GM12878 (cell line): ENCODE measurements around the gene GP9. TPM values are rescaled to one million over a fixed set of nuclear protein-coding genes. Genes with fewer than 3 reads are reported as not detected.

Source experiments
- ATAC-seq: fragments of 200-7000 bp; cut with Tn5 transposase; 3 replicates; pipeline ENCODE4 v1.9.1; 2020; ENCODE audit warnings: mild to moderate bottlenecking, moderate library complexity
- BruUV-seq: library from RNA; stranded (reverse); fragments of 400-500 nt; replicated peaks from 2 replicates; lab custom pipeline; 2021; lab: Mats Ljungman, UMichigan
- CTCF ChIA-PET: fragments of 300-600 bp; sonication (Branson Sonifier 250); formaldehyde crosslinking; extraction: SDS; loops from one replicate; lab custom pipeline; 2021; ENCODE audit warnings: inconsistent platforms; lab: Yijun Ruan, JAX
- POLR2A ChIA-PET: fragments of 350-600 bp; formaldehyde crosslinking; extraction: SDS; loops from one replicate; lab custom pipeline; 2021; ENCODE audit warnings: inconsistent platforms; lab: Charles Lee
- RAD21 ChIA-PET: fragments of 300-600 bp; sonication (Branson Sonifier 250); formaldehyde crosslinking; loops from one replicate; lab custom pipeline; 2023; ENCODE audit warnings: antibody characterized with exemption; ENCODE audit not compliant: unreplicated experiment; lab: Charles Lee
- SMC1A ChIA-PET: fragments of 300-600 bp; sonication (Branson Sonifier 250); formaldehyde crosslinking; loops from one replicate; lab custom pipeline; 2023; ENCODE audit not compliant: unreplicated experiment, uncharacterized antibody; lab: Charles Lee
- DNase-seq: peaks from one replicate; pipeline ENCODE4 v3.0.0-alpha.2; 2011; ENCODE audit warnings: low read depth, low spot score
- FAIRE-seq: peaks from 3 replicates; lab custom pipeline; 2011; peaks lifted over from hg19 to GRCh38; lab: Jason Lieb, UNC
- H2AFZ ChIP-seq: 2 replicates; pipeline ENCODE4 v1.6.0; 2011; ENCODE audit warnings: low read depth, low read length, control low read depth; ENCODE audit not compliant: control insufficient read depth
- H3K27ac ChIP-seq: 2 replicates; pipeline ENCODE4 v1.5.1; 2011; ENCODE audit warnings: control low read depth; ENCODE audit not compliant: control insufficient read depth, insufficient read depth
- H3K27me3 ChIP-seq, 2 experiments: replicated peaks in 1 of 2; 2 replicates each; pipeline versions ENCODE4 v1.6.0 to v1.6.1; 2011; ENCODE audit warnings: low read length in 1 of 2; ENCODE audit not compliant: control insufficient read depth in 2 of 2, insufficient read depth in 2 of 2
- H3K36me3 ChIP-seq, 2 experiments: 2 replicates each; pipeline ENCODE4 v1.5.1; 2011; ENCODE audit warnings: low read length in 1 of 2; ENCODE audit not compliant: control insufficient read depth in 2 of 2, insufficient read depth in 2 of 2
- H3K4me1 ChIP-seq: 2 replicates; pipeline ENCODE4 v1.6.1; 2011; ENCODE audit warnings: mild to moderate bottlenecking, low read length, moderate library complexity, mixed read lengths; ENCODE audit not compliant: control insufficient read depth, insufficient read depth
- H3K4me2 ChIP-seq: 2 replicates; pipeline ENCODE4 v1.6.0; 2011; ENCODE audit warnings: control low read depth; ENCODE audit not compliant: control insufficient read depth, insufficient read depth
- H3K4me3 ChIP-seq: fragments of 200-600 bp; sonication (generic); 2 replicates; pipeline ENCODE4 v1.5.1; 2016
- H3K79me2 ChIP-seq: 2 replicates; pipeline ENCODE4 v1.6.0; 2011; ENCODE audit warnings: low read length; ENCODE audit not compliant: control insufficient read depth, insufficient read depth
- H3K9ac ChIP-seq: 2 replicates; pipeline ENCODE4 v1.8.0; 2011; ENCODE audit warnings: low read length, control low read depth, mixed read lengths; ENCODE audit not compliant: control insufficient read depth, insufficient read depth
- H3K9me3 ChIP-seq: replicated peaks from 3 replicates; pipeline ENCODE4 v1.5.1; 2011; ENCODE audit warnings: mild to moderate bottlenecking, low read length; ENCODE audit not compliant: control insufficient read depth, insufficient read depth
- H4K20me1 ChIP-seq: 2 replicates; pipeline ENCODE4 v1.6.0; 2011; ENCODE audit not compliant: control insufficient read depth, insufficient read depth
- BMI1 ChIP-seq: fragments of 450-650 bp; IDR thresholded peaks from 2 replicates; pipeline ENCODE4 v1.6.1; 2016; ENCODE audit warnings: mild to moderate bottlenecking, moderate library complexity, borderline replicate concordance
- EP300 ChIP-seq, 2 experiments: fragments of 150-350 bp in 1 of 2; IDR thresholded peaks; 2 replicates each; pipeline ENCODE4 v1.6.1; 2011 to 2012; ENCODE audit warnings: low read depth in 2 of 2, low read length in 2 of 2, borderline replicate concordance in 1 of 2, improper control_type of control experiment in 1 of 2, inconsistent platforms in 1 of 2; ENCODE audit not compliant: control insufficient read depth in 1 of 2
- ETV6 ChIP-seq, 2 experiments: fragments of 450-650 bp in 1 of 2; IDR thresholded peaks in 1 of 2; conservative IDR thresholded peaks in 1 of 2; 2 replicates each; pipeline ENCODE4 v1.6.1; 2014; ENCODE audit warnings: antibody characterized with exemption in 1 of 2, borderline replicate concordance in 1 of 2, low read depth in 1 of 2, mild to moderate bottlenecking in 1 of 2, moderate library complexity in 1 of 2
- KAT2A ChIP-seq: conservative IDR thresholded peaks from 2 replicates; pipeline ENCODE4 v1.6.1; 2011; ENCODE audit warnings: low read depth, low read length; ENCODE audit not compliant: control insufficient read depth
- MEF2A ChIP-seq: IDR thresholded peaks from 2 replicates; pipeline ENCODE4 v1.6.1; 2011; ENCODE audit warnings: low read depth, mild to moderate bottlenecking, low read length, moderate library complexity; ENCODE audit not compliant: insufficient read depth
- NFIC ChIP-seq: IDR thresholded peaks from 2 replicates; pipeline ENCODE4 v1.6.1; 2012; ENCODE audit warnings: low read depth, mild to moderate bottlenecking, inconsistent platforms, low read length, moderate library complexity
- TCF12 ChIP-seq: IDR thresholded peaks from 2 replicates; pipeline ENCODE4 v1.6.1; 2011; ENCODE audit warnings: low read depth, mild to moderate bottlenecking, low read length
- TCF3 ChIP-seq: IDR thresholded peaks from 2 replicates; pipeline ENCODE4 v1.6.1; 2012; ENCODE audit warnings: low read depth, mild to moderate bottlenecking, low read length, borderline replicate concordance; ENCODE audit not compliant: insufficient read depth
- USF1 ChIP-seq: IDR thresholded peaks from 2 replicates; pipeline ENCODE4 v1.6.1; 2011; ENCODE audit warnings: borderline replicate concordance, low read depth, mild to moderate bottlenecking, moderate library complexity, mixed read lengths, low read length; ENCODE audit not compliant: insufficient read depth; ENCODE audit errors: extremely low read length
- YBX1 ChIP-seq: fragments of 450-650 bp; IDR thresholded peaks from 2 replicates; pipeline ENCODE4 v1.6.1; 2016; ENCODE audit warnings: antibody characterized with exemption
- WGBS: methylation state at CpG from one replicate; pipeline ENCODE4 v1.1.6; 2016; ENCODE audit warnings: low lambda C conversion rate; ENCODE audit not compliant: insufficient replicate concordance, insufficient coverage; ENCODE audit errors: missing lambda C conversion rate; 5-methylcytosine and 5-hydroxymethylcytosine counted together
- in situ Hi-C: fragments of 300-500 bp; cut with MboI; formaldehyde crosslinking; loops from 9 replicates; pipeline ENCODE4 v1.14.3; 2018; ENCODE audit warnings: mixed read lengths
- intact Hi-C: fragments of 100-400 bp; cut with micrococcal nuclease; formaldehyde crosslinking; loops from one replicate; pipeline ENCODE4 v1.14.2; 2022; ENCODE audit not compliant: unreplicated experiment
- polyA plus RNA-seq, 11 experiments: library from polyadenylated mRNA; depleted of rRNA in 4 of 11; unstranded in 6 of 11; stranded (reverse) in 5 of 11; fragments of >200 nt; fragmentation: Nextera tagmentation in 4 of 11; fragmentation: Illumina TruSeq in 1 of 11; extraction: Ambion mirVana in 4 of 11; extraction: Trizol in 1 of 11; gene quantifications; 1 replicate in 1 of 11; 2 replicates in 10 of 11; pipeline versions ENCODE4 v1.2.1 to v1.2.3, GENCODE V29; 2011 to 2016; ENCODE audit warnings: inconsistent platforms in 2 of 11, missing spikeins in 2 of 11, low read depth in 1 of 11
- total RNA-seq, 4 experiments: library from RNA; depleted of rRNA in 3 of 4; stranded (reverse); fragments of >200 nt in 3 of 4; fragmentation: Illumina TruSeq in 1 of 4; extraction: Trizol in 1 of 4; gene quantifications; 2 replicates each; pipeline versions ENCODE4 v1.2.1 to v1.2.3, GENCODE V29; 2013 to 2021
- TF ChIP-seq, protein P1 (sequence below): fragments of 450-650 bp; formaldehyde crosslinking; IDR thresholded peaks from 2 replicates; pipeline ENCODE4 v1.5.0; 2022; ENCODE audit warnings: mild to moderate bottlenecking, missing genetic modification characterization
- TF ChIP-seq, protein P2 (sequence below): fragments of 450-650 bp; IDR thresholded peaks from 2 replicates; pipeline ENCODE4 v1.6.1; 2017; ENCODE audit warnings: mild to moderate bottlenecking, moderate library complexity

GP9 gene
- total and polyA plus RNA-seq, 10 of the 15 experiments (the other 5 are each of a cell fraction or from before 2014, with no cell fraction given): 0.15 TPM; not detected in 9

GRCh38 chr3:129065016-129065719 is 4.6 kb downstream of the GP9 start (continued):
- TF ChIP-seq MEF2A (no peak), TCF3 (no peak), TCF12 (no peak), NFIC (no peak)
- TF ChIP-seq, protein P1, sequence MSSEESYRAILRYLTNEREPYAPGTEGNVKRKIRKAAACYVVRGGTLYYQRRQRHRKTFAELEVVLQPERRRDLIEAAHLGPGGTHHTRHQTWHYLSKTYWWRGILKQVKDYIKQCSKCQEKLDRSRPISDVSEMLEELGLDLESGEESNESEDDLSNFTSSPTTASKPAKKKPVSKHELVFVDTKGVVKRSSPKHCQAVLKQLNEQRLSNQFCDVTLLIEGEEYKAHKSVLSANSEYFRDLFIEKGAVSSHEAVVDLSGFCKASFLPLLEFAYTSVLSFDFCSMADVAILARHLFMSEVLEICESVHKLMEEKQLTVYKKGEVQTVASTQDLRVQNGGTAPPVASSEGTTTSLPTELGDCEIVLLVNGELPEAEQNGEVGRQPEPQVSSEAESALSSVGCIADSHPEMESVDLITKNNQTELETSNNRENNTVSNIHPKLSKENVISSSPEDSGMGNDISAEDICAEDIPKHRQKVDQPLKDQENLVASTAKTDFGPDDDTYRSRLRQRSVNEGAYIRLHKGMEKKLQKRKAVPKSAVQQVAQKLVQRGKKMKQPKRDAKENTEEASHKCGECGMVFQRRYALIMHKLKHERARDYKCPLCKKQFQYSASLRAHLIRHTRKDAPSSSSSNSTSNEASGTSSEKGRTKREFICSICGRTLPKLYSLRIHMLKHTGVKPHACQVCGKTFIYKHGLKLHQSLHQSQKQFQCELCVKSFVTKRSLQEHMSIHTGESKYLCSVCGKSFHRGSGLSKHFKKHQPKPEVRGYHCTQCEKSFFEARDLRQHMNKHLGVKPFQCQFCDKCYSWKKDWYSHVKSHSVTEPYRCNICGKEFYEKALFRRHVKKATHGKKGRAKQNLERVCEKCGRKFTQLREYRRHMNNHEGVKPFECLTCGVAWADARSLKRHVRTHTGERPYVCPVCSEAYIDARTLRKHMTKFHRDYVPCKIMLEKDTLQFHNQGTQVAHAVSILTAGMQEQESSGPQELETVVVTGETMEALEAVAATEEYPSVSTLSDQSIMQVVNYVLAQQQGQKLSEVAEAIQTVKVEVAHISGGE: no peak

- FAIRE-seq: no peak
- peaks cover 5% of the 10 kb centered on the region; the same call in 1 of the 3 replicates for H3K9me3 ChIP-seq
- ATAC-seq: no peak
- no peak overlapping the region for H3K4me2 ChIP-seq
- no peaks in the 10 kb centered on the region for H4K20me1 ChIP-seq
- intact Hi-C loops: no loop called here
- no peaks in the 10 kb centered on the region for H3K36me3 ChIP-seq
- in situ Hi-C loops: no loop called here
- H3K4me3 ChIP-seq: no peak overlapping the region
- WGBS: 33% methylated on average over 4 of the region's 4 CpGs
- H3K4me1 ChIP-seq: no peaks in the 10 kb centered on the region
- H3K79me2 ChIP-seq: no peaks in the 10 kb centered on the region
- BruUV-seq: no TSS peak
- ChIA-PET CTCF (interaction anchor here (6.7 kb wide), 1 partner anchor 13 kb away, joined by 43 read pairs; no protein-coding TSS in a partner anchor), POLR2A (no interaction called here), SMC1A (interaction anchor here (0.5 kb wide), 1 partner anchor 93 kb away, joined by 3 read pairs; no protein-coding TSS in a partner anchor), RAD21 (no interaction called here)
- H2AFZ ChIP-seq: no peak overlapping the region
- no peaks in the 10 kb centered on the region; a peak in 3 of 4 replicates for H3K27me3 ChIP-seq
- no peak overlapping the region for H3K9ac ChIP-seq
- no peak for DNase-seq
- H3K27ac ChIP-seq: no peak overlapping the region
- TF ChIP-seq BMI1: no peak
- TF ChIP-seq USF1: no peak
- no peak for TF ChIP-seq YBX1
- TF ChIP-seq, protein P2, sequence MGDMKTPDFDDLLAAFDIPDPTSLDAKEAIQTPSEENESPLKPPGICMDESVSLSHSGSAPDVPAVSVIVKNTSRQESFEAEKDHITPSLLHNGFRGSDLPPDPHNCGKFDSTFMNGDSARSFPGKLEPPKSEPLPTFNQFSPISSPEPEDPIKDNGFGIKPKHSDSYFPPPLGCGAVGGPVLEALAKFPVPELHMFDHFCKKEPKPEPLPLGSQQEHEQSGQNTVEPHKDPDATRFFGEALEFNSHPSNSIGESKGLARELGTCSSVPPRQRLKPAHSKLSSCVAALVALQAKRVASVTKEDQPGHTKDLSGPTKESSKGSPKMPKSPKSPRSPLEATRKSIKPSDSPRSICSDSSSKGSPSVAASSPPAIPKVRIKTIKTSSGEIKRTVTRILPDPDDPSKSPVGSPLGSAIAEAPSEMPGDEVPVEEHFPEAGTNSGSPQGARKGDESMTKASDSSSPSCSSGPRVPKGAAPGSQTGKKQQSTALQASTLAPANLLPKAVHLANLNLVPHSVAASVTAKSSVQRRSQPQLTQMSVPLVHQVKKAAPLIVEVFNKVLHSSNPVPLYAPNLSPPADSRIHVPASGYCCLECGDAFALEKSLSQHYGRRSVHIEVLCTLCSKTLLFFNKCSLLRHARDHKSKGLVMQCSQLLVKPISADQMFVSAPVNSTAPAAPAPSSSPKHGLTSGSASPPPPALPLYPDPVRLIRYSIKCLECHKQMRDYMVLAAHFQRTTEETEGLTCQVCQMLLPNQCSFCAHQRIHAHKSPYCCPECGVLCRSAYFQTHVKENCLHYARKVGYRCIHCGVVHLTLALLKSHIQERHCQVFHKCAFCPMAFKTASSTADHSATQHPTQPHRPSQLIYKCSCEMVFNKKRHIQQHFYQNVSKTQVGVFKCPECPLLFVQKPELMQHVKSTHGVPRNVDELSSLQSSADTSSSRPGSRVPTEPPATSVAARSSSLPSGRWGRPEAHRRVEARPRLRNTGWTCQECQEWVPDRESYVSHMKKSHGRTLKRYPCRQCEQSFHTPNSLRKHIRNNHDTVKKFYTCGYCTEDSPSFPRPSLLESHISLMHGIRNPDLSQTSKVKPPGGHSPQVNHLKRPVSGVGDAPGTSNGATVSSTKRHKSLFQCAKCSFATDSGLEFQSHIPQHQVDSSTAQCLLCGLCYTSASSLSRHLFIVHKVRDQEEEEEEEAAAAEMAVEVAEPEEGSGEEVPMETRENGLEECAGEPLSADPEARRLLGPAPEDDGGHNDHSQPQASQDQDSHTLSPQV: no peak
- no peak for TF ChIP-seq ETV6 (conservative IDR thresholded peaks at IDR 0.05 in 1 of 2, IDR thresholded peaks at IDR 0.05 in 1 of 2; ENCODE audit: borderline replicate concordance in 1 of 2, low read depth in 1 of 2)
- TF ChIP-seq KAT2A: no peak
- TF ChIP-seq NFIC: no peak
- no peak for TF ChIP-seq EP300 (IDR thresholded peaks at IDR 0.05; ENCODE audit: borderline replicate concordance in 1 of 2, control insufficient read depth in 1 of 2, low read depth in 2 of 2, low read length in 2 of 2)
These were observed 5.1 kb downstream of the GP9 start for GRCh38 chr3:129065720-129066073.
